GM19468 (cell line): Measurements from ENCODE around the gene PYY.
"Not testable (repeated sequence)": the region's sequence is repeated elsewhere in the genome, so short reads cannot be mapped to it uniquely, and the experiment has no call there.

ENCODE experiments used
- ATAC-seq: cut with Tn5 transposase; IDR thresholded peaks from one replicate; pipeline ENCODE4 v1.9.1; 2021; ENCODE audit warnings: mild to moderate bottlenecking, moderate library complexity, moderate number of reproducible peaks; ENCODE audit not compliant: unreplicated experiment; ENCODE audit errors: extremely low read depth

PYY gene

GRCh38 chr17:43979671-43980070 is 25.9 kb upstream of the PYY start:
- ATAC-seq: no peak

- ATAC-seq: no peak
Observed at GRCh38 chr17:43979011-43979410, 25.3 kb upstream of the PYY start.

GRCh38 chr17:43978078-43978477 is 24.3 kb upstream of the PYY start:
- no peak for ATAC-seq

DNA sequence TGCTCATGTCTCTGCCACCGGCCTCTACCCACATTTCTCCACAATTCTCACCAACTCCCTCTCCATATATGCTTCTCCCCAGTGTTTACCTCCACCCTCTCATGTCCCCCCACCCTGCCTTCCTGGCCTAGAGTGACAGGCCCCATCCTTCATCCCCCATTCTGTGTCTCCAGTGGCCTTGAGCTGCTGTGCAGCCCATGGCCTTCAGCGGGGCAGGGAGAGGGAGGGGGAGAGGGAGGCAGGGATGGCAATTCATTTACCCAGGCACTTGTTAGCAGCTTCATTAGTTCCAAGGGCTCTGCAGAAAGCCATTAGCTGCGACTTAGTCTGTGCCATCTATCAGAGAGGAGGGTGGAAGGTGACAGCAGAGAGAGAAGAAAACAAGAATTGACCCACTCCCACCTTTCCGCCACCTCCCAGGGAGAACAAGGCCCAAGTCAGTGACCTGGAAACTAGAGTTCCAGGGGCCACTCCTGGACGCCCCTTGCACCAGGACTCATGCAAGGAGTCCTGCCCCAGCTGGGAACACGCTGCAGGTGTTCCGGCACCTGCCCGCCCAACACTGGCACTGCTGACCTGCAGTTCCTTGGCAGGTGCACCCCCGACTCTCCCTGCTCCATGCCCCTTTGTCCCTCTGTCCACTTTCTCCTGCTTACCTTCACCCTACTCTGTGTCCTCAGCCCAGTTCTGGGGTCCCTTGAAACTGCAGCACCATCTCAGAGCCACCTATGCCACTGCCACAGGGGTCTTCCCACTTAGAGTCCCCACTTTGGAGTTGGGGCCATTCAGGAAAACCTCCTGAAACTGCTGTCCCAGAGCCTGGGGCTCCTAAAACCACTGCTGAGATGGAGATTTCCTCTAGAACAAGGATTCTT is 23.5 kb upstream of the PYY start:
- ATAC-seq: no peak

- ATAC-seq: no peak
Observed at GRCh38 chr17:43975898-43976297, 22.2 kb upstream of the PYY start.

- no peak for ATAC-seq
Observed at GRCh38 chr17:43974382-43975266, 20.9 kb upstream of the PYY start.

GRCh38 chr17:43972444-43973212 is 18.9 kb upstream of the PYY start:
- ATAC-seq: not testable (repeated sequence)

DNA sequence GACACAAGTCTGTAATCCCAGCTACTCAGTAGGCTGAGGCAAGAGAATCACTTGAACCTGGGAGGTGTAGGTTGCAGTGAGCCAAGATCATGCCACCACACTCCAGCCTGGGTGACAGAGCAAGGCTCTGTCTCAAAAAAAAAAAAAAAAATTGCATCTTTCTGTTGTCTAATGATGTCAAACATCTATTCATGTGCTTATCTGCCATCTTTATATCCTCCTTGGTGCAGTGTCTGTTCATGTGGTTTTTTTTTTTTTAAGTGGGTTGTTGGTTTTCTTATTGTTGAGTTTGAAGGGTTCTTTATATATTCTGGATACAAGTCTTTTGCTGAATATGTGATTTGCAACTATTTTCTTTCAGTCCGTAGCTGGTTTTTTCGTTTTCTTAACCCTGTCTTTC is 17.7 kb upstream of the PYY start:
- ATAC-seq: not testable (repeated sequence)

- ATAC-seq: no peak
Observed at GRCh38 chr17:43970366-43970765, 16.6 kb upstream of the PYY start.

DNA sequence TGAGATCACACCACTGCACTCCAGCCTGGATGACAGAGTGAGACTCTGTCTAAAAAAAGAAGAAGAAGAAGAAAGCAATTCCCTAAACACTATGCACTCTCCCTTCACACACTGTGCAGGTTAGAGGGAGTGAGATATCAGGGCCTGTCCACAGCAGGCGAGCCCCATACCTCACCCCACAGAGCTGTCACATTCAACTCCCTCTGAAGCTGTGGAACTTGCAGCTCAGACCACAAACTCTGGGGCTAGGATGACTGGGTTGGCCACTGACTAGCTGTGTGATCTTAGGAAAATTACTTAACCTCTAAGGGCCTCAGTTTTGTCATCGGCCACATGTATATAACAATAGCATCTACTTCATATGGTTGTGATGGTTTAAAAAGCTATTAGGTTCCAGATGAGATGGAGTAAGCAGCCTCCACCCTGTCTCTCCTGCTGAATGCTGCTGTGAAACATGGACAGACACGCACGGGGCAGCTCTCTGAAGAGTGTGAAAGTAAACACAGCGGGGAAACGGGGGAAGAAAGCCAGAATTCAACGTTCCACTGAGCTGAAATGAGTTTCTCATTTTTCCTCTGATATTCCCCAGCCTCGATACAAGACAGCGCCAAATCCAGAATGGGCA is 13.6 kb upstream of the PYY start:
- no peak for ATAC-seq

- no peak for ATAC-seq
Observed at GRCh38 chr17:43966276-43966675, 12.5 kb upstream of the PYY start.

DNA sequence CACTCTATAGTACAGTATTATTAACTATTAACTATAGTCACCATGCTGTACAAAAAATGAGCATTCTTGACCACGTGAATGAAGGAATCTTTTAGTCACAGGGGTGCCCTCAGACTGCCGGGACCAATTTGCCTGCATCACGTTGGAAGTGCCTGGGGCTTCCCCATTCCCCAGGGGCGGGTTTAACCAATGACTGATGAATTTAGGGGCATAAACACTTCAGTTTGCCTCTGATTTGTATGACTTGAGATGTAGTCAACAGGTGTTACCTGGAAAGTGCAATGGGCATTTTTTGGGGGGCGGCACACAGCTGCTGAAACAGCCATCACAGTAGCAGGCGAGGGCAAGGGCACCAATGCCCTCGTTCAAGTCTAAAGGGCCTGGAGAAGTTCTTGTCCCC is 8.7 kb upstream of the PYY start:
- ATAC-seq: no peak

DNA sequence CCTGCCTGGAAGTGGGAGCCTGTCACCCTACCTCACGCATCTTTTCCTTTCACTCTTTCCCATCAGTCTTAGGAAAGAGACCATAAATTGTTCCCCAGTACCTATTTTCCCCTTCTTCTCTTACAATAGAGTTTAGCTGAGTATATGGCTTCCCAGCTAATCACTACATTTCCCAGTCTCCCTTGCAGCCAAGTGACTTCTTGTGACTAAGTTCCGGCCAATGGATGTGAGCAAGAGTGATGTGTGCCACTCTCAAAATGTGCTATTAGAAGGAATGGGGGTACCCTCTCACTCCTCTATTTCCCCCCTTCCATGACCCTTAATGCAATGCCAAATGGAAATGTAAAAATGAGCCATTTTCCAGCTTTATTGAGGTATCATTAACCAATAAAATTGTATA is 8.2 kb upstream of the PYY start:
- no peak for ATAC-seq

DNA sequence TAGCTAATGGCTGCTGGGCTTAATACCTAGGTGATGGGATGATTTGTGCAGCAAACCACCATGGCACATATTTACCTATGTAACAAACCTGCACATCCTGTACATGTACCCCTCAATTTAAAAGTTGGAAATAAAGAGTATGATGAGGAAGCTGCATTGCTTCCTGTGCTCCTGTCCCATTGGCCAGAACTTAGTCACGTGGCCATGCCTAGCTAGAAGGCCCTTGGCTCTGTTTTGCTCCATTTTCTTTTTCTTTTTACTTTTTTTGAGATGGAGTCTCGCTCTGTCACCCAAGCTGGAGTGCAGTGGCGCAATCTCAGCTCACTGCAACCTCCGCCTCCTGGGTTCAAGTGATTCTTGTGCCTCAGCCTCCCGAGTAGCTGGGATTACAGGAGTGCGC is 7.6 kb upstream of the PYY start:
- ATAC-seq: not testable (repeated sequence)

- no peak for ATAC-seq
Observed at GRCh38 chr17:43958748-43959352, 5.1 kb upstream of the PYY start.

GRCh38 chr17:43956222-43956621 is 2.5 kb upstream of the PYY start:
- ATAC-seq: no peak

- no peak for ATAC-seq
Observed at GRCh38 chr17:43952724-43953666, 745 bp downstream of the PYY start.

DNA sequence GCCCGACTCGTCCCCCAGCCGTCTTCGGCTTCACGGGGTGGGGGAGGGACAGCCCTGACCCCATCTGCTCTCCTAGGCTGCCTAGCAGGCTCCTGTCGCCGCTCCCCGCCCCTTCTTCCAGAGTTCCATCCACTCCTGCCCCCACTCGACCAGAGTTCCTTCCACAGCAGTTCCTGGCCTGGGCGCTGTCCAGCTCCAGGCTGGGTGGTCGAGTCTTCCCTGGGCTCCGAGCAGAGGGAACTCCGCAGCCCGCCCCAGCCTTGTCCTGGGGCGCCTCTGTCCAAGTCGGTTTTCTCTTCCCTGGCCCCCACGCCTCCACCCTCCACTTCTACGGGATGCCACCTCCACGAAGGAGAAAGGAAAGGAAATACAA is 1.4 kb downstream of the PYY start:
- ATAC-seq: no peak

GRCh38 chr17:43951750-43952149 is 2.0 kb downstream of the PYY start:
- no peak for ATAC-seq
